C4-2B (cell line): ENCODE measurements around the gene SRSF11.

Experiments
- ZFX ChIP-seq: fragments of 450-650 bp; IDR thresholded peaks from 2 replicates; pipeline ENCODE4 v1.6.1; 2017
- TF ChIP-seq, protein P1 (sequence below): fragments of 450-650 bp; conservative IDR thresholded peaks from 2 replicates; pipeline ENCODE4 v1.5.1; 2017; ENCODE audit warnings: mild to moderate bottlenecking

DNA sequence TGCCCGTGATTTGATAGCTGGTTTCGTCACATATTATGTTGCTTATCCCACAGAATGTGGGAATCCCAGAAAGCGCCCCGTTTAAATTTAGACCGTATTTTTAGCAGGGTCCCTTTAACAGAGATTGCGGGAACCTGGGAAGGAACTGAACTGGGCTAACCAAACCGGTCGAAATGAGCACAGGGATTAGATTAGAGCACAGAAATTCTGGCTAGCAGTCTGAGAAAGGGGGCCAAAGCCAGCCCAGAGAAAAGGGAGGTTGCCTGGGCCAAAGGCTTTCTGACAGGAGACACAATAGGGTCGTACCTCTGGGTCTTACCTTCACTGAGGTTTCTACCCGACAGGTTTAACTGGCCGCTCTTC, 16.1 kb upstream of the SRSF11 start:
- TF ChIP-seq, protein P1, sequence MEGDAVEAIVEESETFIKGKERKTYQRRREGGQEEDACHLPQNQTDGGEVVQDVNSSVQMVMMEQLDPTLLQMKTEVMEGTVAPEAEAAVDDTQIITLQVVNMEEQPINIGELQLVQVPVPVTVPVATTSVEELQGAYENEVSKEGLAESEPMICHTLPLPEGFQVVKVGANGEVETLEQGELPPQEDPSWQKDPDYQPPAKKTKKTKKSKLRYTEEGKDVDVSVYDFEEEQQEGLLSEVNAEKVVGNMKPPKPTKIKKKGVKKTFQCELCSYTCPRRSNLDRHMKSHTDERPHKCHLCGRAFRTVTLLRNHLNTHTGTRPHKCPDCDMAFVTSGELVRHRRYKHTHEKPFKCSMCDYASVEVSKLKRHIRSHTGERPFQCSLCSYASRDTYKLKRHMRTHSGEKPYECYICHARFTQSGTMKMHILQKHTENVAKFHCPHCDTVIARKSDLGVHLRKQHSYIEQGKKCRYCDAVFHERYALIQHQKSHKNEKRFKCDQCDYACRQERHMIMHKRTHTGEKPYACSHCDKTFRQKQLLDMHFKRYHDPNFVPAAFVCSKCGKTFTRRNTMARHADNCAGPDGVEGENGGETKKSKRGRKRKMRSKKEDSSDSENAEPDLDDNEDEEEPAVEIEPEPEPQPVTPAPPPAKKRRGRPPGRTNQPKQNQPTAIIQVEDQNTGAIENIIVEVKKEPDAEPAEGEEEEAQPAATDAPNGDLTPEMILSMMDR: no peak
- TF ChIP-seq ZFX: no peak
